HG02884 (cell line): ENCODE measurements around the gene MACROD1.

Experiments
- ATAC-seq: cut with Tn5 transposase; IDR thresholded peaks from one replicate; pipeline ENCODE4 v1.9.1; 2021; ENCODE audit warnings: mild to moderate bottlenecking, moderate library complexity; ENCODE audit not compliant: unreplicated experiment

Gene MACROD1

GRCh38 chr11:64152841-64153691 lies 12.8 kb downstream of the MACROD1 start:
- ATAC-seq: no peak

- no peak for ATAC-seq
These were observed 14.6 kb downstream of the MACROD1 start for GRCh38 chr11:64151337-64151736.

DNA sequence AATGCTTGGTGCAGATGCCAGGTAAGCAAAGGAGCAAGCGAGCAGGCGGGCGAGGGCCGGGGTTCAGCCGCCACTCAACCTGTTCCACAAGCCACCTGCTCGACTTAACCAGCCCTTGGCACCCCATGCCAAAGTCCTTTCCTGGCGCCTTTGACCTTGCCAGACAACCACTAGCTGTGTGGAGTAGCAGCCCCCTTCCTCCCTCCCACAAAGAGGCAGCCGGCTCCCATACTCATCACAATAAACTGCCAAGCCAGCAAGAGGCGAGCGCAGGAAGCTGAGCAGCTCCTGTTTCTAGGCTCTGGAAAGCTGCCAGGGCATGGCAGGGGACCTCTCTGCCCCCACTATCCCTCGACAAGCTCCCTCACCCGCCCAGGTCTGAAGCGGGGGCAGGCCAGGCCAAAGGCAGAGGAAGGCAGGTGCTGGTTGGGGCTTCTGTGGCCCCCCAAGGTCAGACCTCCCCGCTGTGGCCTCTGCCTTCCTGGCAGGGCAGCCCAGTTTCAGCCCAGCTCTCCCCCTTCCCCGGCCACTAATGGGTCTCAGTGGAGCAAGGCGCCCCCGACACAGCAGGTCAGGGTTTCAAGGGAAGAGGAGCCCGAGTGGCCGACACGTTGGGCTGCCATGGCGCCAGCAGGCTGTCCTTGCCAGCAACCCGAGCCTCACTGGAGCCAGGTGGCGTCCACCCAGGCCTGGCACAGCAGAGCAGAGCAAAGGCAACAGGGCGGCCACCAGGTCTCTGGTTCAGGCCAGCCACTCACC lies 15.3 kb downstream of the MACROD1 start:
- no peak for ATAC-seq

DNA sequence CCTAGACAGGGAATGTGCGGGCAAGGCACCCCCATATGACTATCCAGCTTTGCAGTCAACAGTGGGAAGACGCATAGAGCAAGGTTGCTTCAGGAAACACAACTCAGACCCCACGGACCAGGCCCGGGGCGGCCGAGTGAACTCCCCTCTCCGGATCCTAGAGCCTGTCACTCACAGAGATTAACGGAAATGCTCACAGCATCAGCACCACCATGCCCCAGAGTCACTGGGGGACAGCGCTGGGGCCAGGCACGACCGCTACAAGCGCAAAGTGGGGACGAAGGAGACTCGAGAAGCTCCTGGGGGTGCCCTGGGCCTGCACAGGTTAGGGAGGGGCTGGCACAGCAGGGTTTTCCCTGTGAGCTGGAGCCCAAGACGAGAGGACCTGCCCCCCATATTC lies 15.9 kb downstream of the MACROD1 start:
- ATAC-seq: no peak

- no peak for ATAC-seq
These were observed 16.8 kb downstream of the MACROD1 start for GRCh38 chr11:64148917-64149617.

DNA sequence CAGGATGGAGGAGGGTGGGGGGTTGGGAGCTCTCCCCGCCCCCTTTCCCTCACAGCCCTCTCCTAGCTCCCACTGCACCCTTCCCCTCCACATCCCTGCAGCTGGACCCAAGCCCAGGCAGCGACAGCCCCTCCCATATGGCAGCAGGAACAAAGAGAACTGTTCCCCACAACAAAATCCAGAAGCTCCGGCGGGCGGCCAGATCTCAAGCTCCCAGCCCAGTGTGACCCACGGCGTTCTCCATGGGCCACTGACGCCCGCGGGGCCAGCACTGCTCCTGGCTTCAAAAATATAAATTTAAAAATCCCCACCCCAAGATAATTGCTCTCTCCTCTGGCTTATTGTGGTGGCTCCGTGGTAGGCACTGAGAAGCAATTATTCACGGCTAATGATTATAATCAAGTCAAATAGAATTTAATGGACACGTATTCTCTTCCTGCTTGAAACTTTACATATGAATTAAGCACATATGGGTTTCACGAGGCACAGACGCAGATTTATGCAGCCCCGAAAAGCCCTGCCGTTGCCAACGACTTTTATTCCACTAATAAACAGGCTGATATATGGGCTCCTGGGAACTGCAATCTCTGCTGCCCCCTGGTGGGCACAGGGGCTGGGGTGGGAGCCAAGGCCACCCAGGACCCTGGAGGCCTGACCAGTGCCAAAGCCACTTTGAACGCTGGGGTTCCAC lies 17.5 kb downstream of the MACROD1 start:
- no peak for ATAC-seq

DNA sequence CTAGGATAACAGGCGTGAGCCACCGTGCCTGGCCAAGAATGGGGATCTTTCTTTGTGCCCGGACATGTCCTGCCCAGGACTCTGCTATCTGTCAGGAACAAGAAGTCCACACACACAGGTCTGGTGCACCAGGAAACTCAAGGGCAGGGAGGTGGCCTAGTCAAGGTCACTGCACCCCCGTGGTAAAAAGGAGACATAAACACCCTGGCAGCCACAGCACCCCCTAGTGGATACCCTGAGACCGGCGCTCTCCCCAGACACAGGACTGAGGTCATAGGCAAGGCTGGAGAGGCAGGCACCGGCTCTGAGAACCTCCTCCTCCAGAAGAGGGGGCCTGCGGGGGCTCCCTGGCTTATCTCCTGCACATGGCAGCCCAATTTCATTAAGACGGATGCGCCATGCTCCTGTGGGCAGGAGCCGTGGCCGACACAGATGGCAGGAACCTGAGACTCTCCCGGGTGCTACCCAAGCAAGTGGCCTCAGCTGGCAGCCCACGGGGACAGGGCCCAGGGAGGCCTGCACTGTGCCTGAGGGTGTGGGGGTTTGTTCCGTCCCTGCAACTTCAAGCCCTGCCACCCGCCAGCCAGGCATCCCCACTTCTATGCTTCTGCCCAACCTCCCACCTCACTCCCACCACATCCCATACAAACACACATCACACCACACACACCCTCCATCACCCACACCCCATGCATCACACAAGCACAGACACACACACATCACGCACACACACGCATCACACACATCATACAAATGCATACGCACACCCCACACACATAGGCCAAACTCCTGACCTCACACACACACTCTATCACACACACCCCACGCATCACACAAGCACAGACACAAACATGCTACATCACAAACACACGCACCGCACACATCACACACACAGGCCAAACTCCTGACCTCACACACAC lies 19.6 kb downstream of the MACROD1 start:
- ATAC-seq: no peak

DNA sequence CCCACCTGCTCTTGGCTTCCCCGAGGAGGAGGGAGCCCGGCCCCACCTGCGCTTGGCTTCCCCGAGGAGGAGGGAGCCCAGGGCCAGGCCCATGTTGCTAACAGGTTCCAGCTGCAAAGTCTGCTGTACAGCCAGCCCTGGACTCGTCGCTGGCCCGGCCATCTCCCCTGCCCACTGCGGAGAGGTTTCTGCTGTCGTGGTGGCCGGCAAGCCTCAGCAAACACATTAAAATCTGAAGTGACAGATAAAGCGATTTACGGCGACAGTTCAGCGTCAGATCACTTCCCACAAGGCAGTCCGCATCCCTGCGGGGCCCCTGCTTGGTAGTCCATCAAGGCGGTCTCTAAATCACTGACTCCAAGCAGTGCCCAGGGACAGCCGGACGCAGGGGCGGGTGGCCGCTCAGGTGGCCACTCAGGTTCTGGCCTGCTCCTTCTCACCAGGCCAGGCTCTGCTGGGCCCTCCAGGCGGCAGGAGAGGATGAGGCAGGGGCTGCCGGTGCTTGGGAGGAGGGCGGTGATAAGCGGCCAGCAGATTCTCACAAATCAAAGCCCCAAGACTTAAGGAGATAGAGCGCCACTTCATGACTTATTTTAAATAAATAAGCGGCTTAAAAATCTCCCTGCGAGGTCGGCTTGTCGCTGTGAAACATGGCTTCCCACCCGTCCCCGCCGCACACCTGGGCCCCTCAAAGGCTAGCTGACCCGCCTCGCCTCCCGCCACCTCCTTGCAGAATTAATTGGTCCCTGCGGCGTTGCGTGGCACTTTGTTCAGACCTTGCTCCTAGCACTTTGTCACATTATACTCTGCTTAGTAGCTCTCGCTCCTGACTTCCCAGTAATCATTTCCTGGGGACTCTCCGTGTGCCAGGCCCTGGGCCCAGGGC lies 21.1 kb downstream of the MACROD1 start:
- ATAC-seq: no peak

DNA sequence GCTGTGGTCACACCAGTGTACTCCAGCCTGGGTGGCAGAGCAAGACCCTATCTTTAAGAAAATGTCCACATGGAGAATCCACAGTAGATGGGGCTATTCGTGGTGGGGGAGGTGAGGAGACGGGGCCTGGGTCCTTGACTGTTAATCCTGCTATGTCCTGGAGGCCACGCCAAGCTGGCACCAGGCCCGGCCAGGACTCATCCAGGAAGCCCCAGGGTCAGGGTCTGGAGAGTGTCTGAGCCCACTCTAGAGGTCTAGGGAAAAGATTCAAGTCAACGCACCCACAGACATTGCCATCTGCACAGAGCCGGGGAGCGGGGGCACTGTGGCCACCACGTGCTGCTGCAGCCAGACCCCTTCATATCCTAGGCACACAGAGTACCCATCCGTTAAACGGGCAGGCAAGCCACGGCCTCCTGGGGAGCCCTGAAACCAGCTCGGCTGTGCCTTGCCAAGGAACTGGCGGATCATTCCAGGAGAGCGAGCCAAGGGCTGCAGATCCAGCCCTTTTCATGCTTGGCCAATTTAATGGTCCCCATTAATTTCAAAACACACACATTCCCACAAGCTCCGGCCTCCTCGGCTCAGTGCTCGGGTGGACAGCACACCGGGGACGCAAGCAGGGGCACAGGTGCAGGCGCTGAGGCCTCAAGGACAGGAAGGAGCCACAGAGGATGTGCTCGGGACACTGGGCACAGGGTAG lies 24.7 kb downstream of the MACROD1 start:
- no peak for ATAC-seq

GRCh38 chr11:64140082-64140481 lies 25.8 kb downstream of the MACROD1 start:
- no peak for ATAC-seq

DNA sequence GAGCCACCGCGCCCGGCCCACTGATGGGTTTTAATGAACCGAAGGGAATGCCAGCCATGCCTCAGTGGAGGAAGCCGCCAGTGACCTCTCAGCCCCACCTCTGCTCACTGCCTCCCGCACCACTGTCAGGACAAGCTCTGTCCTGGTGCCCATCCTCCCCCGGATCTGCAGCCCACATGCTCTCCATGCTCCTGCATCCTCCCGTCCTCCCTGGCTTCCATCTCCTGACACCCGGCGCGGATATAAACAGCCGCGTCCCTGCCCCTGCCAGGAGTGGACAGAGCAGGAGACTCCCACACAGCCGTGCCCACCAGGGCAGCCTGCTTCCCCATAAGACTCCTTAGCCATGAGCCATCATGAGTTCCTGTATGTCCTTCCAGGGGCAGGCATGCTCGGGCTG lies 26.9 kb downstream of the MACROD1 start:
- no peak for ATAC-seq

GRCh38 chr11:64138398-64138797 lies 27.5 kb downstream of the MACROD1 start:
- no peak for ATAC-seq

- ATAC-seq: no peak
These were observed 29.0 kb downstream of the MACROD1 start for GRCh38 chr11:64136765-64137441.

DNA sequence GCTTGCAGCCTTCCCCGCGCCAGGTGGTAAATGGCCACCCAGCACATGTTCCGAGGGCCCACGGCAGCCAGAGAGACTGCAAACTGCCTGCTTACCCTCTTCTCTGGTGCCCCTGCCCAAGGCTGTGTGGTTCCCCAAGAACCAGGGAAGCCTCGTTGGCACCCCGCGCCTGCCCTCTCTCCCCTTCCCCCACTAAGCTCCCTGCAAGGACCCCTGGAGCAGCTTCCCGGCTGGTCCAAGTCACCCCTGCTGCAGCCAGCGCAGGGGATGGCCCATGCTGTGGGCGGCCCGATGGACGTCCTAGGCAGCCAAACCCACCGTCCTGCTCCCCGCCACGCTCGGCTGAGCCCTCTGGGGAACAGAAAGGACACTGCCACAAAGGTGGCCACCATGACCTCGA lies 30.2 kb downstream of the MACROD1 start:
- no peak for ATAC-seq

- no peak for ATAC-seq
These were observed 30.9 kb downstream of the MACROD1 start for GRCh38 chr11:64134963-64135362.

GRCh38 chr11:64132982-64133705 lies 32.8 kb downstream of the MACROD1 start:
- ATAC-seq: no peak

DNA sequence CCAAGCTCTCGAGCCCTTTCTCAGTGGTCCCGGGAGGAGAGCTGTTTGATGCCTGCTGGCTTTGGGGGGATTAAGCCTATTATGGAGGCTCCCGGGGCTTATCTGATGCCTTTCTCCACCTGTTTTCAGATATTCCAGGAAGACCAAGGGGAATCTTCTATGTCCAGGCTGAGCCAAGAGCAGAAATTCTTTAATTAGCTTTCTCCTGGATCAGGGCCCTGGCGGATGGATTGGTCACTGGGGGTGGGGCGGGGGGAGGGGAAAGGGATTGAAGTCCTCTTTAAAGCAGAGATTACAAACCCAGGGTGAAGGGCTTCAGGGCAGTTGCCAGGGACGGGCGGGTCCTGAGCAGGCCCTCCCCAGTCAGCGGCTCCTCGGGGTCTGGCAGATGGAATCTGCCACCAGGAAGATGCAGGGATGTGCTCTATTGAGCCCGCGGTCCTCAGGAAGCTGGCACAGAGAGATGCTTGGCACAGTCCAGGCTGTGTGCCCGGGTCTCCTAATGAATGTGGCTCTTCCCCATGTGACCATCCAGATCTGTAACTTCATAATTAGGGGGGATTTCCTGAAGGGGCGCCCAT lies 33.6 kb downstream of the MACROD1 start:
- no peak for ATAC-seq
